H1 (cell line): ENCODE results near the gene SEC24A. TPM values are rescaled to one million over a fixed set of nuclear protein-coding genes. Genes with fewer than 3 reads are reported as not detected.

Source experiments
- CTCF ChIA-PET: fragments of 300-600 bp; sonication (Branson Sonifier 250); formaldehyde crosslinking; loops from one replicate; lab custom pipeline; 2021; ENCODE audit not compliant: partially characterized antibody; lab: Charles Lee
- POLR2A ChIA-PET: fragments of 300-600 bp; sonication (Branson Sonifier 250); formaldehyde crosslinking; loops from one replicate; lab custom pipeline; 2021; ENCODE audit warnings: inconsistent platforms; ENCODE audit not compliant: partially characterized antibody; lab: Charles Lee
- DNase-seq, 2 experiments: peaks; one replicate each; pipeline versions ENCODE4 v3.0.0 to v3.0.0-alpha.2; 2010 to 2022; ENCODE audit warnings: low spot score in 2 of 2, low read depth in 1 of 2, mixed read lengths in 1 of 2
- FAIRE-seq: peaks from 2 replicates; lab custom pipeline; 2011; peaks lifted over from hg19 to GRCh38; lab: Jason Lieb, UNC
- H2AFZ ChIP-seq: 2 replicates; pipeline ENCODE4 v1.8.1; 2012; ENCODE audit warnings: low read length, inconsistent platforms
- H2AK5ac ChIP-seq: 2 replicates; pipeline ENCODE4 v1.6.1; 2013; ENCODE audit warnings: low read depth, low read length
- H2BK120ac ChIP-seq: replicated peaks from 2 replicates; pipeline ENCODE3; 2013; ENCODE audit warnings: low read depth, low read length, inconsistent platforms
- H2BK12ac ChIP-seq: 2 replicates; pipeline ENCODE4 v1.6.1; 2013; ENCODE audit warnings: low read depth, low read length
- H2BK15ac ChIP-seq: 2 replicates; pipeline ENCODE4 v1.6.1; 2013; ENCODE audit warnings: low read length
- H2BK20ac ChIP-seq: 2 replicates; pipeline ENCODE4 v1.6.1; 2013; ENCODE audit warnings: low read length
- H2BK5ac ChIP-seq: 2 replicates; pipeline ENCODE4 v1.6.1; 2013; ENCODE audit warnings: low read depth, low read length
- H3K14ac ChIP-seq: 2 replicates; pipeline ENCODE4 v1.6.1; 2013; ENCODE audit warnings: inconsistent platforms; ENCODE audit not compliant: insufficient read length
- H3K18ac ChIP-seq: 2 replicates; pipeline ENCODE4 v1.6.1; 2013; ENCODE audit warnings: low read length; ENCODE audit errors: extremely low read depth
- H3K23ac ChIP-seq: 2 replicates; pipeline ENCODE4 v1.6.1; 2013; ENCODE audit warnings: inconsistent platforms; ENCODE audit not compliant: insufficient read length
- H3K23me2 ChIP-seq: 2 replicates; pipeline ENCODE4 v1.6.1; 2013; ENCODE audit warnings: low read depth, low read length
- H3K27ac ChIP-seq: 2 replicates; pipeline ENCODE4 v1.6.1; 2011; ENCODE audit warnings: low read depth, low read length, inconsistent platforms
- H3K27me3 ChIP-seq, 4 experiments: replicated peaks in 1 of 4; 1 replicate in 1 of 4; 2 replicates in 3 of 4; pipeline versions ENCODE4 v1.6.1 to v1.8.1; 2011 to 2013; ENCODE audit warnings: low read length in 3 of 4, mild to moderate bottlenecking in 3 of 4, inconsistent platforms in 2 of 4, mixed read lengths in 2 of 4, moderate library complexity in 1 of 4; ENCODE audit not compliant: control insufficient read depth in 3 of 4, insufficient read depth in 3 of 4; ENCODE audit errors: extremely low read depth in 1 of 4
- H3K36me3 ChIP-seq, 4 experiments: 2 replicates each; pipeline versions ENCODE4 v1.6.1 to v1.8.1; 2011 to 2013; ENCODE audit warnings: mild to moderate bottlenecking in 4 of 4, low read length in 3 of 4, moderate library complexity in 2 of 4, control low read depth in 1 of 4, inconsistent platforms in 1 of 4; ENCODE audit not compliant: insufficient read depth in 4 of 4, control insufficient read depth in 2 of 4
- H3K4ac ChIP-seq: replicated peaks from 2 replicates; pipeline ENCODE3; 2013; ENCODE audit warnings: low read length, low read depth, mixed read lengths, inconsistent platforms; ENCODE audit not compliant: insufficient read length
- H3K4me1 ChIP-seq, 4 experiments: replicated peaks in 1 of 4; 1 replicate in 1 of 4; 2 replicates in 3 of 4; pipeline versions ENCODE4 v1.6.1 to v1.8.1; 2011 to 2013; ENCODE audit warnings: low read length in 3 of 4, inconsistent platforms in 2 of 4, mixed read lengths in 1 of 4; ENCODE audit not compliant: insufficient read depth in 4 of 4, control insufficient read depth in 3 of 4
- H3K4me2 ChIP-seq, 2 experiments: 2 replicates each; pipeline versions ENCODE4 v1.6.1 to v1.8.1; 2011 to 2013; ENCODE audit warnings: low read depth in 2 of 2, low read length in 2 of 2, control low read depth in 1 of 2, inconsistent platforms in 1 of 2, mild to moderate bottlenecking in 1 of 2; ENCODE audit not compliant: insufficient read depth in 1 of 2
- H3K4me3 ChIP-seq, 4 experiments: fragments of 200-600, 300-600 bp in 1 of 4; sonication (generic), shearing (Covaris generic), sonication (Bioruptor Twin) in 1 of 4; 2 replicates each; pipeline versions ENCODE4 v1.5.1 to v1.8.1; 2011 to 2016; ENCODE audit warnings: low read length in 4 of 4, low read depth in 3 of 4, control low read depth in 2 of 4, inconsistent platforms in 2 of 4, mild to moderate bottlenecking in 2 of 4, mixed read lengths in 1 of 4, moderate library complexity in 1 of 4; ENCODE audit not compliant: insufficient read depth in 2 of 4; ENCODE audit errors: extremely low read depth in 1 of 4
- H3K56ac ChIP-seq: replicated peaks from 2 replicates; pipeline ENCODE3; 2013; ENCODE audit warnings: low read depth, mild to moderate bottlenecking, mixed read lengths, low read length, inconsistent platforms; ENCODE audit not compliant: insufficient read length
- H3K79me1 ChIP-seq: 2 replicates; pipeline ENCODE4 v1.6.1; 2013; ENCODE audit warnings: low read depth, low read length, control low read depth
- H3K79me2 ChIP-seq, 2 experiments: 2 replicates each; pipeline versions ENCODE4 v1.6.1 to v1.8.1; 2012 to 2013; ENCODE audit warnings: low read length in 2 of 2, mild to moderate bottlenecking in 2 of 2, inconsistent platforms in 1 of 2; ENCODE audit not compliant: insufficient read depth in 2 of 2, control insufficient read depth in 1 of 2
- H3K9ac ChIP-seq, 4 experiments: replicated peaks in 1 of 4; 1 replicate in 1 of 4; 2 replicates in 3 of 4; pipeline versions ENCODE4 v1.6.1 to v1.8.1; 2011 to 2013; ENCODE audit warnings: low read depth in 3 of 4, low read length in 3 of 4, control low read depth in 2 of 4, mild to moderate bottlenecking in 2 of 4, moderate library complexity in 2 of 4, inconsistent platforms in 1 of 4; ENCODE audit errors: extremely low read depth in 1 of 4
- H3K9me3 ChIP-seq, 2 experiments: 2 replicates each; pipeline versions ENCODE4 v1.6.1 to v1.8.1; 2012 to 2013; ENCODE audit warnings: mild to moderate bottlenecking in 2 of 2, moderate library complexity in 2 of 2, control low read depth in 1 of 2, inconsistent platforms in 1 of 2, low read depth in 1 of 2, low read length in 1 of 2, mixed read lengths in 1 of 2; ENCODE audit not compliant: insufficient read depth in 2 of 2
- H4K20me1 ChIP-seq, 2 experiments: replicated peaks in 1 of 2; 2 replicates each; pipeline versions ENCODE3 to v1.8.1; 2011 to 2013; ENCODE audit warnings: inconsistent platforms in 2 of 2, low read length in 2 of 2, mild to moderate bottlenecking in 1 of 2; ENCODE audit not compliant: insufficient read depth in 2 of 2, control insufficient read depth in 1 of 2
- H4K5ac ChIP-seq: 2 replicates; pipeline ENCODE4 v1.6.1; 2013; ENCODE audit warnings: low read length, low read depth, mixed read lengths, inconsistent platforms; ENCODE audit not compliant: insufficient read length
- H4K8ac ChIP-seq: 2 replicates; pipeline ENCODE4 v1.8.0; 2013; ENCODE audit warnings: mild to moderate bottlenecking, moderate library complexity, low read length, inconsistent platforms; ENCODE audit not compliant: insufficient read depth; ENCODE audit errors: extremely low read depth
- H4K91ac ChIP-seq: replicated peaks from 2 replicates; pipeline ENCODE3; 2013; ENCODE audit warnings: low read length, mixed read lengths, inconsistent platforms; ENCODE audit not compliant: insufficient read length
- BCL11A ChIP-seq, 2 experiments: IDR thresholded peaks; one replicate each; pipeline ENCODE4 v1.6.1; 2011; ENCODE audit warnings: low read depth in 2 of 2, low read length in 2 of 2, mild to moderate bottlenecking in 2 of 2
- CREB1 ChIP-seq: IDR thresholded peaks from 2 replicates; pipeline ENCODE4 v1.6.1; 2012; ENCODE audit warnings: inconsistent platforms
- CTBP2 ChIP-seq: IDR thresholded peaks from 2 replicates; pipeline ENCODE4 v1.7.0; 2011; ENCODE audit warnings: borderline replicate concordance, mild to moderate bottlenecking, moderate library complexity, mixed read lengths, low read length; ENCODE audit not compliant: insufficient read depth, insufficient read length
- JUN ChIP-seq: IDR thresholded peaks from 2 replicates; pipeline ENCODE4 v1.6.1; 2011; ENCODE audit warnings: low read depth, mild to moderate bottlenecking, improper control_type of control experiment, low read length
- KDM5A ChIP-seq: fragments of 200-600 bp; IDR thresholded peaks from 2 replicates; pipeline ENCODE4 v1.7.1; 2012; ENCODE audit warnings: mild to moderate bottlenecking, low read length, inconsistent platforms, mixed read lengths
- NANOG ChIP-seq: IDR thresholded peaks from 2 replicates; pipeline ENCODE4 v1.6.1; 2011; ENCODE audit warnings: low read length, low read depth, mild to moderate bottlenecking, inconsistent platforms; ENCODE audit not compliant: insufficient read depth, poor library complexity, severe bottlenecking
- POLR2AphosphoS5 ChIP-seq: IDR thresholded peaks from 2 replicates; pipeline ENCODE4 v1.6.1; 2011; ENCODE audit warnings: low read depth, low read length
- TEAD4 ChIP-seq: IDR thresholded peaks from 2 replicates; pipeline ENCODE4 v1.6.1; 2012; ENCODE audit warnings: low read depth, low read length, inconsistent platforms, mixed read lengths
- WGBS, 2 experiments: shearing (Covaris generic) in 1 of 2; methylation state at CpG; one replicate each; pipeline versions ENCODE4 v1.1.6 to v1.1.7; 2013 to 2015; ENCODE audit warnings: low lambda C conversion rate in 2 of 2, mixed read lengths in 2 of 2, inconsistent platforms in 1 of 2, low coverage in 1 of 2, missing lambda C conversion rate in 1 of 2; ENCODE audit not compliant: insufficient replicate concordance in 2 of 2, insufficient coverage in 1 of 2, insufficient read length in 1 of 2; ENCODE audit errors: extremely low coverage in 1 of 2, missing lambda C conversion rate in 1 of 2; 5-methylcytosine and 5-hydroxymethylcytosine counted together
- polyA plus RNA-seq, 7 experiments: library from polyadenylated mRNA; depleted of rRNA in 3 of 7; stranded (reverse) in 5 of 7; unstranded in 2 of 7; fragments of >200 nt in 5 of 7; fragments of 200-250 nt in 2 of 7; gene quantifications; 1 replicate in 5 of 7; 2 replicates in 1 of 7; 4 replicates in 1 of 7; pipeline versions ENCODE4 v1.2.1 to v1.2.3, GENCODE V29; 2011 to 2013; ENCODE audit warnings: missing spikeins in 2 of 7, mixed read lengths in 2 of 7
- total RNA-seq: library from RNA; stranded (reverse); fragmentation: NEBNext Ultra II Directional; extraction: Animal tissue kit (Norgen Biotek cat#: 25700); gene quantifications from 2 replicates; pipeline ENCODE4 v1.2.1, GENCODE V29; 2021
- TF ChIP-seq, protein P1 (sequence below): IDR thresholded peaks from 2 replicates; pipeline ENCODE4 v1.6.1; 2012; ENCODE audit warnings: inconsistent platforms
- TF ChIP-seq, protein P2 (sequence below): IDR thresholded peaks from 2 replicates; pipeline ENCODE4 v1.6.1; 2012; ENCODE audit warnings: low read length, inconsistent platforms
- TF ChIP-seq, protein P3 (sequence below): IDR thresholded peaks from 2 replicates; pipeline ENCODE4 v1.6.1; 2011; ENCODE audit warnings: low read depth, mild to moderate bottlenecking, low read length; ENCODE audit not compliant: insufficient read depth

Gene SEC24A
- total and polyA plus RNA-seq, 2 of the 8 experiments (the other 6 are each of a cell fraction or from before 2014, with no cell fraction given), result 18.8 to 33.7 TPM

DNA sequence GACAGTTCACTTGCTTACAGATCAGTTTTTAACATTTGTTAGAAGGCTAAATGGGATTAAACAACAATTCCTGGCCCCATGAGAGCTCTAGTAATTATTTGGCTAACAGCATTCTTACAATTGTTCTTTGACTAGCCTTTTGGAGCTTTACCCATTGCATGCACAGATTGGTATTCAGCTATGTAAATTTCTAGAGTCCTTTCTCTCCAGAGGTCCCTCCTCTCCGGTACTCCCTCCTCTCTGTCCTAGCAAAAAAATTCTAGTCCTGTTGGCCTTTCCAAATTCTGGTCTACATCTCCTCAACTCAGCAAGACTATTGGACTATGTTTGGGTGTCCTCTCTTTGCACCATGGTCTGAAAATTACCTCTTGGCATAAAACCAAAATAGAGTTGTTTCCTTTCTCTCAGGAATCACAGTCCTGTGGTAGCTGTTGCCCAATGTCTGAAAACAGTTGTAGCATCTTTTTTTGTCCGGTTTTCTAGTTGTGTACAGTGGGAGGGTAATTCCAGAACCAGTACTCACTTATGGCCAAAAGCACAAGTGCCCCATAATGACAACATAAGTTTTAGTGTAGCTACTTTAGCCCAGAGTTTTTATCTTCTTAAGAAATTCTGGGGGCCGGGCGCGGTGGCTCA, 34.0 kb upstream of the SEC24A start:
- H4K91ac ChIP-seq, result no peak overlapping the region
- DNase-seq (no peak), FAIRE-seq (no peak)
- no peak overlapping the region for H3K18ac ChIP-seq
- WGBS, 2 experiments, result 93% methylated on average over 5 of the region's 5 CpGs; no CpG with 5 or more reads in 1 of the 2 experiments
- no peak overlapping the region for H3K4me3 ChIP-seq
- H3K9me3 ChIP-seq, result no peaks in the 10 kb centered on the region
- H3K27me3 ChIP-seq, result no peaks in the 10 kb centered on the region
- peaks cover 0 to 17% (median 2%) of the 10 kb centered on the region in 4 experiments; a peak in 2 of 8 replicates for H3K36me3 ChIP-seq
- no peak overlapping the region for H4K8ac ChIP-seq
- no peaks in the 10 kb centered on the region for H3K4me1 ChIP-seq
- ChIA-PET POLR2A (no interaction called here), CTCF (interaction anchor here (0.6 to 2.0 kb wide), 2 partner anchors 27 to 81 kb away, joined by 3 to 9 read pairs; no protein-coding TSS in a partner anchor)
- H3K23ac ChIP-seq, result no peak overlapping the region
- no peak overlapping the region for H2BK15ac ChIP-seq
- no peak overlapping the region for H2AFZ ChIP-seq
- no peak overlapping the region for H3K14ac ChIP-seq
- no peaks in the 10 kb centered on the region for H3K23me2 ChIP-seq
- H3K56ac ChIP-seq, result no peak overlapping the region
- no peak overlapping the region for H4K5ac ChIP-seq
- no peak overlapping the region for H2BK5ac ChIP-seq
- no peak overlapping the region for H2BK12ac ChIP-seq
- no peak overlapping the region for H2BK20ac ChIP-seq
- no peaks in the 10 kb centered on the region for H4K20me1 ChIP-seq
- H3K79me2 ChIP-seq, result no peaks in the 10 kb centered on the region
- no peak overlapping the region for H3K9ac ChIP-seq
- no peak overlapping the region for H3K4ac ChIP-seq
- no peaks in the 10 kb centered on the region for H3K79me1 ChIP-seq
- 0 out of 2 replicates have a peak overlapping the region, but pooled peaks have one; percentile 27 for H3K27ac ChIP-seq
- no peak overlapping the region for H2AK5ac ChIP-seq
- H3K4me2 ChIP-seq, result no peak overlapping the region; a peak in 1 of 4 replicates
- H2BK120ac ChIP-seq, result no peak overlapping the region
- TF ChIP-seq TEAD4 (no peak), NANOG (no peak), JUN (no peak), BCL11A (IDR thresholded peaks at IDR 0.05; ENCODE audit: low read depth in 2 of 2, low read length in 2 of 2) (no peak), CTBP2 (no peak), POLR2AphosphoS5 (no peak), CREB1 (no peak), KDM5A (no peak)
- TF ChIP-seq, protein P1, sequence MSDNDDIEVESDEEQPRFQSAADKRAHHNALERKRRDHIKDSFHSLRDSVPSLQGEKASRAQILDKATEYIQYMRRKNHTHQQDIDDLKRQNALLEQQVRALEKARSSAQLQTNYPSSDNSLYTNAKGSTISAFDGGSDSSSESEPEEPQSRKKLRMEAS, result no peak
- TF ChIP-seq, protein P2, sequence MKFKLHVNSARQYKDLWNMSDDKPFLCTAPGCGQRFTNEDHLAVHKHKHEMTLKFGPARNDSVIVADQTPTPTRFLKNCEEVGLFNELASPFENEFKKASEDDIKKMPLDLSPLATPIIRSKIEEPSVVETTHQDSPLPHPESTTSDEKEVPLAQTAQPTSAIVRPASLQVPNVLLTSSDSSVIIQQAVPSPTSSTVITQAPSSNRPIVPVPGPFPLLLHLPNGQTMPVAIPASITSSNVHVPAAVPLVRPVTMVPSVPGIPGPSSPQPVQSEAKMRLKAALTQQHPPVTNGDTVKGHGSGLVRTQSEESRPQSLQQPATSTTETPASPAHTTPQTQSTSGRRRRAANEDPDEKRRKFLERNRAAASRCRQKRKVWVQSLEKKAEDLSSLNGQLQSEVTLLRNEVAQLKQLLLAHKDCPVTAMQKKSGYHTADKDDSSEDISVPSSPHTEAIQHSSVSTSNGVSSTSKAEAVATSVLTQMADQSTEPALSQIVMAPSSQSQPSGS, result no peak
- TF ChIP-seq, protein P3, sequence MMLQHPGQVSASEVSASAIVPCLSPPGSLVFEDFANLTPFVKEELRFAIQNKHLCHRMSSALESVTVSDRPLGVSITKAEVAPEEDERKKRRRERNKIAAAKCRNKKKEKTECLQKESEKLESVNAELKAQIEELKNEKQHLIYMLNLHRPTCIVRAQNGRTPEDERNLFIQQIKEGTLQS, result no peak
